GM19193 (cell line): ENCODE data around the gene IFNA13.

Source experiments
- POLR2A ChIP-seq: IDR thresholded peaks from 4 replicates; pipeline ENCODE4 v1.6.1; 2011; ENCODE audit not compliant: insufficient read depth, insufficient read length; ENCODE audit errors: extremely low read depth

IFNA13 gene

DNA sequence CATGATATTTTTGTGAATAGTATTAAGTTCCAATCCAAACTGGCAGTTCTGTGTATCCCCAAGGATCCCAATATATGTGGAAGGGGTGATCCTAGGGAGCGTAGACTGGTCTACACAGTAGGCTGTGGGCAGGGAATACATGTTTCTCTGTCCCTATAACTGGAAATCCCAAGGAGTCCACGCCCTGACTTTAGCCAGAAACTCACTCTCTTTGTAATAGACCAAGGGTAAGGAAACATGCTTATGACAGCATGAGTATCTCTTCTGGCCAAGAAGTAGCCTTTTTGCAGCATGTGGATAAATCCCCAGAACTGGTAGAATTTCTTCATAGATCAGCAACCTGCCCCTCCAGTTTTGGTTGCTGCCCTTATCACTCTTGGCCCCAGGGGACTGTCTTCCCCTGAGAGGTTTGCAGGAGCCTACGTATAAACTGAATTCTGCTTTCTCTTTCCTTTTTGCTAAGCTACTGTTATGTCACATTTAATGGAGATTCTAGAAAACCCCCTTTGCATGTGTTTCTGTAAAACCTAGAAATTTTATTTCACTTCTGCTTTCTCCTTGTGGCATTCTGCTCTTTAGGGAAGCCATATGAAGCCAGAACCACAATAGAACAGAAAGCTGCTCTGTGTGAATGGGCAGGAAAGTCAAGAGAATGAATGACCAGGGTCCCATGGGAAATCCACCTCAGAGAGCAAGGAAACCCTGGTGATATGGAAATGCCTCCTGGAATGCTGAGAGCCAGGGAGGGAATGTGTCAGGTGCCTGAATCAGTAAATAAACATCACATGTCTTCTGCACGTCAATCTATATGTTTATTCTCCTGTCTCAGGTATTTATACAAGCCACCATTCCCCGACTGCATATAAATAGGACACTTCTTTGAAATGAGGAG lies 13.8 kb upstream of the IFNA13 start:
- TF ChIP-seq POLR2A = no peak

DNA sequence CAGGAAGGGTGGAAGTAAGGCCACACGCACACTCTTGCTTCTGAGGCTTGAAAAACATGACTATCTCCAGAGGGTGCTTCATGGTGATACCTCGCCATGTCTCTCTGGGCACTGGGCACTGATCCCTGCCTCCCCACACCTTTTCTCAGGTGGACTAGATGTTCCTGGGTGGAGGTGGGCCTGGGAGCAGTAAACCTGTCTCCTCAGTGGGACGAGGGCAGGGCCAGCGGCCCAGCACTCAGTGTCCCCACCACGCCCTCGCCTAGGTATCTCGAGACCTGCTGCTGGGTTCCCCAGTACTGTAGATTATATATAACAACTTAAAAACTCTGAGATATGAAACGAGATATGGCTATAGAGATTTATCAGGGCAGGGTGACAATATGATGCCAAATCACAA lies 5.6 kb downstream of the IFNA13 start:
- no peak for TF ChIP-seq POLR2A

DNA sequence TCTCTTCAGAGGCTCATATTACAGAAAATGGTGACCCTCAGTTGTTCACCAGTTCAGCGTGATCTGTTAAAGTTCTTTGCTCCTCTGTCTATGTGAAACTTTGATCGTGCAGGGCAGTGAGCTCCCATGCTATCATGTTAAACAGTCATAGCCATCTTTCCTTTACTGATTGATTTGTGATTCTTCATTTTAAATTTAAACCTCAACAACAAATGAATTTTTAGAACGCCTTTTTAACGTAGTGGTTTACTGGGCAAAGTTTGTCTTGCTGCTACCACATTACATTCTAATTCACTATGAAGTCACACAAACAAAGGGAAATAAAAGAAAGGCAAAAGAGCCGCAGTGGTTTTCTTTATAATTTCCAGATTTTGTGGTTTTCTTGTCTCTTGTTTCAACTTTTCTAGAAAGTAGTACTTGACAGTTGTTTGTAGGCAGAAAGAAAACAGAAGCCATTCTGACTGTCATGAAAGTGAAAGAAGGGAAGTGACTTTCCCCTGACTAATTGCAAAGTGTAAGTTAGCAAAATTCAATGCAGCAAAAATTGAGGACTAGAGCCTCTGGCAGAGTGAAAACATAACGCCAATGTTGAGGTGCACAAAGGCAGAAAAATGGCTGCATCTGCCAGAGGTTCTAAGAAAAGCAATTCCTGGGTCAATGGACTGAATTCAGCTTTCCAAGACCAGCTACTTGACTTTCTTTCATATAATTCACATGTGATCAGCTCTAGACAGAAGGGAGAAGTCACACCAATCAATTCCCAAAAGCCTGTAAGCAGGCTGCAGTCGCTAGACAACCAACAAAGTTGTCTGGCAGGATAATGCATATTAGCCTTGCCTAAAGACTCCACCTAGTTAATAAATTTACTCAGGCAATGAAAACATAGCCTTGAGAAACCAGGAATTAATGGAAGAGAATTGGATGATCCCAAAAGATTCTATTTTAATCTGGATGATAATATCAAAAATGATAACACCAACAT lies 10.1 kb downstream of the IFNA13 start:
- TF ChIP-seq POLR2A = no peak

DNA sequence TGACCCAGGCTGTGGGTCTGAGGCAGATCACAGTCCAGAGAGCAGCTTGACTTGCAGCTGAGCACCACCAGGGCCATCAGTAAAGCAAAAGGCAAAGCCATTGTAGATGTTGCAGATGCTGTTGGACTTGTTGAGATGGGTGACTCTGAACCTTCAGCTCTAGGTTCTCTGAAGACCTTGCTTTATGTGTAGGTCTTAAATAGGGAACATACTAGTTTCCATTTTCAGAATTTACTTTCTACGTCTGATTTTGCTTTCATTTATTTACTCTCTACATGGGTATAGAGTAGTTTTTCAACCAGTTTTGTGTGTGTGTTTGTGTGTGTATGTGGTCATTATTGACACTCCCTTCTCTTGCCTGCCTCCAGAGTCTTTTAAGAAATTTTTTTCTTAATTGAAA lies 17.1 kb downstream of the IFNA13 start, which contains the start of gene IFNA6:
IFNA6 (minus strand) TSS at position 101 of the 400 bp plus-strand sequence; CDS start at position 101, 0 bp downstream.
- TF ChIP-seq POLR2A = no peak

DNA sequence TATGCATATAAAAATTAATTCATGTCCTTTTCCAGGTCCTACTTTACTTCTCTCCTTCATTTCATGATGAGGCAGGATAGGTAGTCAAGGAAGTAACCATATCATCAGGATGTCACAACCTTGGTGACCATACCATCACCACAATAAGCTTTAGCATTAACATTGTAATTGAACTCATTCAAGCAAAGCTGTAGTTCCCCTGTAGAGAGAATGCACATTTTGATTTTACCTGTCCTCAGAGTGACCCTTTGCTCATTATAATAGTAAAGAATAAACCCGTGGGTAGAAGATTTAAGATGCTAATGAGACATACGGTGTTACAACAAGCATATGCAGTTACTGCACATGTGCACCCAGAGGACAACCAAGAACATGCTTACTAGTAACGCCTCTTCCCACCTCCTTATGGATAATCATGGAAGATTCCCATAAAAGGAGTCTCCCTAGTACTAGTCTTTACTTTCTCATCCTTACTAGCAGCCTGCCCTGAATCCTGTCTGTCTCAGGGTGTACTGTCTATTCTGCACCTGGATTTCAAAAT lies 19.4 kb downstream of the IFNA13 start:
- TF ChIP-seq POLR2A = no peak

DNA sequence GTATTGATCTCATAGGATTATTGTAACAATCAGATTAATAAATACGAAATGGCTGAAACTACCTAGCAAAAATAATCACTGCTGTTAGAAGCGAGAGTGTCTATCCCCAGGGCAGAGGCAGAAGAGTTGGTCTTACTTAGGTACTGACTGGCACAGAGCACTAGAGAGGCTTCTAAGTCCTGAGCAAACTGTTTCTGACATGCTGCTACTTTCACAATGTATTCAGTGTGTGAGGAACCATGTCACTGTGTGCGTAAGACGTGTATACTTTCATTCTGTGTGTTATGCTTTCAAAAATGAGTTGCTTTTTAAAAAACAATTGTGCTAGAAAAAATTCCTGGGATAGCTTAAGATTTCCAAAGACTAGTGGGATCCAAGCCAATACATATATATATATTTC lies 27.1 kb downstream of the IFNA13 start:
- TF ChIP-seq POLR2A = no peak

DNA sequence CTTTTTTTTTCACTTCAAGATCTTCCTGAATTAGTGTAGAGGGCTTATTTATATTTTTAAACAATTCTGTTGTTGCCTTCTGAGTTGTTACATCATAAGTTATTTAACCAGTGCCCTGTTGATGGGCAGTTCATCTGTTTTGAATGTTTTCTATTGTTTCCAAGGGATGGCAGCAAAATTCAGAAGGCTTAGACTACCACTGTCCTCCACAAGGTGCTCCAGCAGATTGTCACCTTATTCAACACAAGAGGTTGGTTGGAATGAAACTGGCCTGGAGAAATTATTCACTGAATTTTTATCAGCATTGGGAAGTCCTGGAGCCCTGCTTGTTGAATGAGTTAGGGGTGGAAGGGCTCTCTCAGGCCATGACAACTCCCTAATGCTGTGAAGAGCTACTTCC lies 31.4 kb downstream of the IFNA13 start:
- no peak for TF ChIP-seq POLR2A

DNA sequence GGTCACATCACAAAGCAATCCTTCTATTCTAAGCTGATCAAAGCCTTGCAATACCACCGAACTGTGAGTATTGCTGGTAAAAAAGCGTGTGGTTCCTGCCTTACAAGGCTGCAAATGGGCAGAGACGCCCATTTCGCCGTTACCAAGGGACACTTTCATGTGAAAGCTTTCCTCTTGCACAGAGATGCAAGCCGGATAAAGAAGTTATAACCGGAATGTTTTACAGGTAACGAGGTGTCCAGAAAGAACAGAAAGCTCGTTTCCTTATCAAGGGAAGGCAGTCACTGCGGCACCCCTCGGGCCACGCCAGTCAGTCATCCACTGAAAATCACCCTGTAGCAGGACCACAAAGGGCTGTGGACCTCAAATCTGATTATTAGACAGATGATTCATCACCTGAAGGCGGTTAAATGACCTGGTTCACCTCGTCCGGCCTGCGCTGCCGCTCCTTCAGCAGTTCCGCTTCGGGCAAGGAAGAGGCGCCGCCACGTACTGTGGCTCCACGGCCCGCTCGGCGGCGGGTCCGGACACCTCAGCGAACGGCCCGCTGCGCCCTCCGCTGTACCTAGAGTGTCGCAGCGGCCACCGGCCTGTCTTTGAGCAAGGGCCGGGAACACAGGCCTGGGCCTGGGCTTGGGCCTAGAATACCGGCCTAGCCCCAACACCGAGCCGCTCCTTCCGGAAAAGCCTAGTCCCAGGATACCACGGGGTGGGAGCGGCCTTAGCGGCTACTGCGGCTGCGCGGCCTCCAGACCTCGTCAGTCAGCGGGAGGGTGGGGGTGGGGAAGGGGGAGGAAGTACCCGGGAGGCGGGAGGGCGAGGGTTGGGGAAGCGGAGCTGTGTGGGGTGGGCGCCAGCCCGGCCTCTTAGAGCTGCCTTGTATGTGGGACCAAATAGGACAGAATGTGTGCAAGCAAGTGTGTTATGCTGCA lies 32.9 kb downstream of the IFNA13 start, which contains the start of gene KLHL9:
KLHL9 (minus strand) TSS at position 704 of the 932 bp plus-strand sequence; CDS start at position 159, 545 bp downstream.
- TF ChIP-seq POLR2A = peak; percentile 88

DNA sequence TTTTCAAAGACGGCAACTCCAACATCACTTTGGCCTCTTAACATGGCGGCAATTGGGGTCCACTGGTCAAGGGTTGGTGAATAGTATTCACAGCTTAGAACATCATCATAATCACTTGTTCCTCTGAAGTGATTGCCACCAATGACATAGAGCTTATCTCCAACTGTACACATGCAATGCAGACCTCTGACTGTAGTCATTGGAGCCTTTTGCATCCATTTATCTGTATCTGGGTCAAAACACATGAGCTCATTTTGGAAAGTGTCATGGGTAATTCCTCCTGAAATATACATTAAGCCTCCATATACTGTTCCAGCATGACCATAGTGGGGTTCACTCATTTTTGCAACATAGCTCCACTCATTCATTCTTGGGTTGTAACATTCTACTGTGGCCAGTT lies 34.6 kb downstream of the IFNA13 start:
- no peak for TF ChIP-seq POLR2A

DNA sequence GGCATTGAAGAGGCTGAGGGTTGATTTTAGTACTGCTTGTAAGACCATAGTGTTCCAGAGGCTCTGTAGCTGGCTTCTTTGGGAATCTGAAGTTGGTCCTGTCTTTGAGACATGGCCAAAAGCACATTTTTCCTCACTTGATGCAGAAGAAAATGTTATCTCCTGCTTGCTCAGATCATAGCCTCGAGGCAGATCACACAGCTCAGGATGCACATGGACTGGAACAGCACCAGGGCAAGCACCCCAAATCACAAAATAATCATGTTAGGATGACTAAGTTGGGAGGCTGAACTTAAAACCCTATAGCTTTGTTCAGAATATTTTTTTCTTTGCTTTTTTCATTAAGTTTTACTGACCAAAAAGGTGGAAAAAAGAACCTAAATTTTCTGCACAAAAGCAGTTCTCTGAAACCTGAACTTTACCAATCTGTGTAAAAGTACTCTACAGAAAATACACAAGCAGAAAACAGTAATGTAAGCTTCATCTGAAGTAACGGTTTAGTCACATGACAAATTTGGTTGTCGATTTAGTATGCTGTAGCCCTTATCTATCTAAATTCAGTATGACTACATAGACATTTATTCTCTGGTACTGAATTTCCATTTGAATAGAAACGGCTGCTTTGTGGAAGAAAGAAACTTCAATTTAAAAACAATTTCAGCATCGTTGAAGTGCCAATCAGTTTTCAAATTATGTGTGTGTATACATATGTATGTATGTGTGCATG lies 36.0 kb downstream of the IFNA13 start:
- TF ChIP-seq POLR2A = no peak

DNA sequence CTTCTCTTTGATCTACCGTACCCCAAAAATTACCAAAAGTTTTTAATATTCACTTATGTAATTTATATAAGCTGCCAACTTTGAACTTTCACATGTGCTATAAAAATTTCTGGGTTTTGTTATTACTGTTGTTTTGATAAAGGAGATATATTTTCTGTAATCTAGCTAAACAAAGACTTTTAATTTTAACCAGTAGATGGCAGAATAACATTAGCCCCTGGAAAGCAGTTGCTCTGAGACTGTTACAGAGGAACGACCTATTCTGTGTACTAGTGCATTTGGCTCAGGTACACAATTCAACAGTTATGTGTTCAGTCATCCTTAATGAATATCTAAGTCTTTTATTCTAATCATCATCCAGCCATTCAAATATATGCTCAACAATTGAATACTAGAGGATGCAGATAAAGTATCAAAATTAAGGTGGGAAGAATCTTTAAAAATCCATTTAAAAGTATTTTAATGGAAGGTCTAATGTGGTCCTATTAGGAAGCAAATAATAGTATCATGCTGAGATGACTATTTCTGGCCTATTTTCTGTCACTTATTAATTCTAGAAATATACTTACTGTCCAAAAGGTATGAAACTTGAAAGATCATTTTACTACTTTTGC lies 41.2 kb downstream of the IFNA13 start:
- no peak for TF ChIP-seq POLR2A

DNA sequence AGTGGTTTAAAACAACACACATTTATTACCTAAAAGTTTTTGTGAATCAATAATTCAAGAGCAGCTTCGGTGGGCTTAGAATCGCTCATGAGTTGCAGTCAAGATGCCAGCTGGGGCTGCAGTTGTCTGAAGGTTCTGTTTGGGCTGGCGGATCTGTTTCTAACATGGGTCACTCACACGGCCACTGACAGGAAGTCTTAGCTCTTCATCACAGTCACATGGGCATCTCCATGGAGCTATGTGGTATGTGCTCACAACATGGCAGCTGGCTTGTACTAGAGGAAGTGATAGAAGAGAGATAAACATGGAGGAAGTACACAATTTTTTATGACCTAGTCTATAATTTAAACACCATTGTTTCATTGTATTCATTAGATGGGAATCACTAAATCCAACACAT lies 43.8 kb downstream of the IFNA13 start:
- no peak for TF ChIP-seq POLR2A
